ELR (cell line): ENCODE measurements around the gene NUP93.
"Not testable (repeated sequence)": the region's sequence is repeated elsewhere in the genome, so short reads cannot be mapped to it uniquely, and the experiment has no call there.

Source experiments
- DNase-seq: peaks from one replicate; pipeline ENCODE4 v3.0.0-alpha.2; 2015; ENCODE audit warnings: low read depth

Gene NUP93

DNA sequence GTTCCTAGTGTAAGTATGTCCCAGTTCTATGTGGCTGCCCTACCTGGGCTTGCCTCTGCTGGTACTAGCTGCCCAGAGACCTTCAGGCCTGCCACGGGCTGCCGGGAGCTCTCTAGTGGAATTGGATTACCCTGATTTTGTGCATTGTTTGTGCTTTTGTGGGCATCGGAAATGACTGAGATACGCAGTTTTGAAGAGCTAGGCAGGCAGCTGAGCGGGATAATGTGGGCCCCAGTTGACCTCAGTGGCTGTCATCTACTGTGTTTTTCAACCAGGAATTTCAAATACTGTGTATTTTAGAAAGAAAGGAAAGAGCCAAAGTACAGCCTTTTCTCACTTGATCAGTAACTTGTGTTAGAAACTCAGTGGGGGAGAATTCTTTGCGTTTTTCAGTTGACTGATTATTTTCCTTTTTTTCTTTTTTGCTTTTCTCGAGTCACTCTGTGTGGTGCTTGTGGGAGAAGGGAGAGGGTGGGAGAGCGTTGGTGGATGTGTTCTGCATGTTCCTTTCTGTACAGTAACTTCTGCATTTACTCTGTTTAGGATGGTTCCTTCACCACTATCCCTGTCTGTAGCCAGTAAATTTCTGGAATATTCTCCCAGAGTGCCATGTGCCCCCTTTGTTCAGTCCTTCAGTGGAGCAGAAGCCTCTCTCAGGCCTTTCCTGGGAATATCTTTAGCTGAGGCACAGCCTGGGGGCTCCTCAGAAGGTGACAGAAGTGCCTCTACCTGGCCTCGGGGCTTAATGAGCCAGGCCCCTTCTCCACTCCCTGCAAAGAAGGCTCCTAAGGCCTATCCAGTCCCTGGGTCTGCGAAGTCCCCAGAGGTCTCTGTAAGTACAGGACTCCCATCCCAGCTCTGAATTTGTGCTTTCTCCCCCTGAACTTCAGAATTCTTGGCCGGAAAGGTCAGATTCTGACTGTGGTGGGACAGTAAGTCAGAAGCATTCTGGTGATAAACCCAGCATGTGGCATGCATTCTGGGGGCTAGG lies 120.1 kb downstream of the NUP93 start:
- no peak for DNase-seq

- DNase-seq = peak; percentile 58
These were observed 121.9 kb downstream of the NUP93 start for GRCh38 chr16:56851671-56852400.

DNA sequence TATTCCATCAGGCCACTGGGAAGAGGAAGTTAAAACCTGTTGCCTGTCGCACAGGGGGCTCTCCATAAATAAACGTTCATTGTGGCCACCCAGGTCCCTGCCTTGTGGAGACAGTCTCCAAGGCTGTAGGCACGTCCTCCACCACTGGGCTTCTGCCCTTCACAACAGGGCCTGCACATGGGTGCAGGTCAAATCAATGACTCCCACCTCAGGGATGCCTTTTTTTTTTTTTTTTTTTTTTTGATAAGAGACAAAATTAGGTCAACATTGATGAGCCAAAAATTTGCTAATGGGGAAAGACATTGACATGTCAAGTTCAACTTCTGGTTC lies 122.4 kb downstream of the NUP93 start:
- DNase-seq = no peak

GRCh38 chr16:56852968-56853367 lies 123.0 kb downstream of the NUP93 start:
- no peak for DNase-seq

DNA sequence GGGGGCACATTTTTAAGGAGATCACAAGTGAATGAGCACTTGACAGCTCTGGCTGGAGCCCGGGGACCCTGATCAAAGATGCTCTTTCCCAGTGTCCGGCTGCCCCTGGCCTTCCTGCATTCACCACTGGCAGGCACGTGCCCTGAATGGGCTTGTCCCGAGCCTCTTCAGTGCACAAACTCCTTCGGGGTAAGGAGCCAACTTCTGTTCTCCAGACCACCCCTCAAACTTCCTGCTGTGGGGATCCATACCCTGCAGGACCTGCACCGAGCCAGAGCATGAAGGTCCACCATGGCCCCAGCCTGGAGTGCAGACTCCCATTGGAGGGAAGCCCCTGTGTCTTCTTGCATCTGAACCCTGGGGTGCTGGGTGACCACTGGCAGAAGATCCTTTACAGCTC lies 125.3 kb downstream of the NUP93 start:
- DNase-seq = no peak

- DNase-seq = no peak
These were observed 126.0 kb downstream of the NUP93 start for GRCh38 chr16:56855946-56856345.

- DNase-seq = no peak
These were observed 127.0 kb downstream of the NUP93 start for GRCh38 chr16:56856876-56857447.

DNA sequence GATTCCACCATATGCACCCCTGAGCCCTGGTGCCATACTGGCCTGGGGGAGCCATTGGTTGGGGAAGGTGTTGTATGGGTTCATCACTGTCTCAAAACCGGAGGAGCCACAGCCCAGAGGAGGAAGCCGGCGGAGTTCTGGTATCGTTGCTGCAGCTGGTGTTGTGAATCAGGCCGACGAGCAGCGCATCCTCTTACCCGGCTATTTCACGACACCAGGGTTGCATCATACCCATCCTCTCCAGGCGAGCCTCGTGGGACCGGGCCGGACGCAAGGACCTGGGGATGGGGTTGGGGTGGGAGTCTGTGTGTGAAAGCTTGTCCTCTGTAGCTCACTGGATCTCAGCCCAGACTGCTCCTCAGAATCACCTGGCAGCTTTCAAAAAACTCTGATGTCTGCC lies 128.4 kb downstream of the NUP93 start:
- no peak for DNase-seq

- no peak for DNase-seq
These were observed 129.7 kb downstream of the NUP93 start for GRCh38 chr16:56859636-56860035.

GRCh38 chr16:56860226-56861020 lies 130.5 kb downstream of the NUP93 start:
- DNase-seq = no peak

DNA sequence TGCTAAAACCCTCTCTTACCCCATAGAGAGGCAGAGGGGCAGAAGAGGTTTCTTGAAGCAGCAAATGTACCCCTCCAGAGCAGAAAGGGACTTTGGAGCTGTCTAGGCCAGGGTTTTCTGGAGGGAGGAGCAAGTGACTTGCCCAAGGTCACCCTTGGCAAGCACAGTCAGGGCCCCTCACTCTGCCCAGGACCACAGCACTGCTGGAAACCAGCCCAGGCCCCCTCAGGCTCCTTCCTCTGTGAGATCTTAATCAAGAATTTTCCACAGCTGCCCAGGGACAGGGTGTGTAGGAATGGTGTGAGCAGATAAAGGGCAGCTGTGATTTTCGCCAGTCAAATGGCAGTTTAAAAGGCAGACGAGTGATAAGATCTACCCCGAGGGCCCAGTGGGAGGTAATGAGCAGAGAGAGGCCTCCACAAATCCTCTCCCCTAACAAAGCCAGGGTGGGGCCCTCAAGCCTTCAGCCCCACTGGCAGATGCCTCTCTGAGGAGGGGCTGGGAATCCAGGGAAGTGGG lies 131.2 kb downstream of the NUP93 start:
- no peak for DNase-seq

DNA sequence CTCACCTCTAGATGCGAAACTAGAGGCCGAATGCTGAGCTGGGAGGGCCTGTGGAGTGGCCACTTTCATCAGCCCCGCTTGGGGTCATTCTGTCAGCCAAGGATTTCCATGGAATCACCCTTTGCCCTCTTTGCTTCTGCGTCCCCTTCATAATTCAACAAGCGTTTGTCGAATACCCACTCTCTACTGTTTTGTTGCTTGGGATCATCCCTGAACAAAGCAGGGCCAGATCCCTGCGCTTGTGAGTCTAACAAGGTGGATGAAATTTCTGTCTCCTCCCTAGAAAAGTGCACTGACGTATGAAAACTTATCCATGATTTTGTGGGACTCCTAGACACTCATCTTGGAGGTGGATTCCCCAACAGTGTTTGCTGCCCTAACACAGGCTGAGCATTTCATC lies 131.8 kb downstream of the NUP93 start:
- DNase-seq = no peak

DNA sequence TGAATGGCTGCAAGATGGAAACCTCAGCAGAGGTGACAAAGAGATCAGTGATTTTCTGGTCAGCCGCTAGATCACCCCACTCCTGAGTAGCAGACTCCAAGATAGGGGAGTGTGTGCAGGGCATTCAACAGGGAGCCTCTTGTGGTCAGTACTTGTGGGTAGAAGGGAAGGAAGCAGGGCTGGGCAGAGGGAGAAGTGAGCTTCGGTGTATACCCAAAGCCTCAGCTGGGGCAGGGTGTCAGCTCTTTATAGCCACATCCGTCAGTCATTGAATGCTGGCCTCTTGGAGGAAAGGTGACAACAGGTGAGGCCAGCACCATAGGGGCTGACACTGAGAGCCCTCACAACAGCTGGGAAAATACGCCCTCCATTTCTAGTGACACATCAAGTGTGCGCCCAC lies 132.8 kb downstream of the NUP93 start:
- no peak for DNase-seq

GRCh38 chr16:56864960-56865359 lies 135.0 kb downstream of the NUP93 start, which contains the start of gene SLC12A3:
Gene SLC12A3, plus strand, starts transcription at chr16:56865207. Its CDS starts 29 bp downstream, at chr16:56865236.
- DNase-seq = no peak

- no peak for DNase-seq
These were observed 135.6 kb downstream of the NUP93 start for GRCh38 chr16:56865394-56866062.

- peak; percentile 79 for DNase-seq
These were observed 137.3 kb downstream of the NUP93 start for GRCh38 chr16:56866955-56867830.

- no peak for DNase-seq
These were observed 138.2 kb downstream of the NUP93 start for GRCh38 chr16:56868175-56868574.

DNA sequence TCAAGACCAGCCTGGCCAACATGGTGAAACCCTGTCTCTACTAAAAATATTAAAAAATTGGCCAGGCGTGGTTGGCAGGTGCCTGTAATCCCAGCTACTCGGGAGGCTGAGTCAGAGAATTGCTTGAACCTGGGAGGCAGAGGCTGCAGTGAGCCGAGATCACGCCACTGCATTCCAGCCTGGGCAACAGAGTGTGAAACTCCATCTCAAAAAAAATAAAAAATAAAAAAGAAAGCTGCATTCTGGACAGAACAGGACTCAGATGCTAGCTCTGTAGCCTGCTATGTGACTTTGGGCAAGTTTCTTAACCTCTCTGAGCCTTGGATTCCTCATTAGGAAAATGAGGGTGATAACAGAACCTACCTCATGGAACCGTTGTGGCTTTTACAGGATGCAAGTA lies 138.8 kb downstream of the NUP93 start:
- DNase-seq = not testable (repeated sequence)

DNA sequence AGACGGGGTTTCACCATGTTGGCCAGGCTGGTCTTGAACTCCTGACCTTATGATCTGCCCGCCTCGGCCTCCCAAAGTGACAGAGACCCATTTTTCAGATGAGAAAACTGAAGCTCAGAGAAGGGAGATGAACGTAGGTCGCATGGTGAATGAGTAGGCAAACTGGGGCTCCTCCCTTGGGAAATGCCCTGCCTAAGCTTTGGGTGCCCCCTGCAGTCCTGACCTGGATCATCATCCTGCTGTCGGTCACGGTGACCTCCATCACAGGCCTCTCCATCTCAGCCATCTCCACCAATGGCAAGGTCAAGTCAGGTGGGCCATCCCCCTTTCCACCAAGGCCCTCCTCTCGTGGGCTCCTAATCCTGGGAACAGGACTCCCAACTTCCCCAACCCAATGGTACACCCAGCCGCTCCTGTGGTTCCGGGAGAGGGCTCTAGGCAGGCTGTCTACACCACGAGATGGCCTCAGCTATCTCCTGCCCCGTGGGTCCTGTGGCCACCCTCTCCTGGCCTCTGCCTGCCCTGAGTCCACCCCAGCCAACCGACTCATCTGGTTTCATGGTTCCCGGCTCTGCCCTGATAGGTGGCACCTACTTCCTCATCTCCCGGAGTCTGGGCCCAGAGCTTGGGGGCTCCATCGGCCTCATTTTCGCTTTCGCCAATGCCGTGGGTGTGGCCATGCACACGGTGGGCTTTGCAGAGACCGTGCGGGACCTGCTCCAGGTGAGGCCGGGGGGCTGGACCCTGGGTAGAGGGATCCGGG lies 139.8 kb downstream of the NUP93 start:
- peak; percentile 54 for DNase-seq
